ENCODE measurements around the gene RAB27A.
"Not testable (repeated sequence)": the region's sequence is repeated elsewhere in the genome, so short reads cannot be mapped to it uniquely, and the experiment has no call there.

Gene RAB27A

GRCh38 chr15:55252201-55252600 lies 37.4 kb downstream of the RAB27A start:
- not testable (repeated sequence) for DNase-seq (ENCODE audit: low read depth in 4 of 4, low spot score in 1 of 4)

- no peak for DNase-seq (ENCODE audit: low read depth in 4 of 4, low spot score in 1 of 4)
Measured at GRCh38 chr15:55250941-55251340, 38.7 kb downstream of the RAB27A start.

DNA sequence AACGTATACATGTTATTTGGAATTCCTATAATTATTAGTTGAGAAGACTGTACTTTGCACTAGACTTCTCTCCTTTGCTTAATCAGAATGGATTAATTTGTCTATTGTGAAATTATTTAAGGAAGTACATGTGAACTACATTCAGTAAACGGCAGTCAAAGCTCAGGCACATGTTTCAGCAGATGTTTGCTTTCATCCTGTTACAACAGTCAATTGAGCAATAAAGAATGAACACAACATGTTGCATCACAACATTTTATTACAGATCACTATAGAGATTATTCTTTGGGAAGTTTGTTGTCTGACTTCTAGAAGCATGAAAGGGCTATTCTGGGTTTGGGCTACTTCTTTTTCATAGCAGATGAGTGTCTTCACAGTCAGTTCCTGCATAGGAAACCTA lies 39.2 kb downstream of the RAB27A start:
- no peak for DNase-seq (ENCODE audit: low read depth in 4 of 4, low spot score in 1 of 4)

GRCh38 chr15:55249885-55250284 lies 39.7 kb downstream of the RAB27A start:
- not testable (repeated sequence) for DNase-seq (ENCODE audit: low read depth in 4 of 4, low spot score in 1 of 4)

DNA sequence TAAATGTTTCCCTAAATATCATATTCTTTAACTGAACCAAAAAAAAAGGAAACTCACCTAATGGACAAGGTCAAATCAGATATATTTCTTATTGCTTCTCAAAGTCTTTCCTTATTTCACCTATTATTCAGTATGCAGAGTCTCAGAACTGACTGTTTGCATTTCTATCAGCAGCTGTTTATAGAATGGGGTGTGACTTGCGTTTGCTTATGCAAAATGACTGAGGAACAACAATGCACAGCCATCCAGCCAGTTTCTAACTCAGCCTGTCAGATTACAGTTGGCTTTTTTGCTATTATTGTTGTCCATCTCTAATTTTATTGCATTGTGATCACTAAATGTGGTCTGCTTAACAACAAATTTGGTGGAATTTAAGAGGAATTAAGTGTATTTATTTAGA lies 40.7 kb downstream of the RAB27A start:
- DNase-seq (ENCODE audit: low read depth in 4 of 4, low spot score in 1 of 4): no peak

DNA sequence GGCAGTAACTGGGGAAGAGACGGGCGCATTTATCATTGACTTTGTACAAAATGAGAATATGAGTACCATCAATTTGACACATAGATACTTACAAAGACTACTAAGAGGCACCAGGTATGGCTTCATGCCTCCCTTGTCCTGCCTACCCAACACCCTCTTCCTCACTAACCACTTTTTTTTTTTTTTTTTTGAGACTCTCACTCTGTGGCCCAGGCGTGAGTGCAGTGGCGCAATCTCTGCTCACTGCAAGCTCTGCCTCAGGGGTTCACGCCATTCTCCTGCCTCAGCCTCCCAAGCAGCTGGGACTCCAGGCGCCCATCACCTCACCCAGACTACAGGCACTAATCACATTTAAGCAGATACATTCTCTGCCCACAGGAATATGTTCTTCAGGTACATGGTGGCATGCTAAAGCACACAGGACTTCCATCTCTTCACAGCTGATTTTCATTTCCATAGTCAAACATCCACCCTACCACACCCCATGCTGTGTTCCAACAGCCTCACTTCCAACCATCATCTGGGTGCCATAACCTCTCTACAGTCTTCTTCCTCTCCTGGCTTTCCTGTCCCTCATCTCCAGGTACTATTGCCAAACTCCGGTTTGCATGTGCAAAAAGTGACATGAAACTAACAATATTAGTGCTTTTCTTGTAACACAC lies 41.7 kb downstream of the RAB27A start:
- DNase-seq (ENCODE audit: low read depth in 4 of 4, low spot score in 1 of 4): no peak

- no peak for DNase-seq (ENCODE audit: low read depth in 4 of 4, low spot score in 1 of 4)
Measured at GRCh38 chr15:55247311-55247710, 42.3 kb downstream of the RAB27A start.

GRCh38 chr15:55246567-55246966 lies 43.0 kb downstream of the RAB27A start:
- no peak for DNase-seq (ENCODE audit: low read depth in 4 of 4, low spot score in 1 of 4)

- DNase-seq (ENCODE audit: low read depth in 4 of 4, low spot score in 1 of 4): no peak
Measured at GRCh38 chr15:55245059-55245458, 44.6 kb downstream of the RAB27A start.

- DNase-seq (ENCODE audit: low read depth in 4 of 4, low spot score in 1 of 4): no peak
Measured at GRCh38 chr15:55241891-55242290, 47.7 kb downstream of the RAB27A start.

DNA sequence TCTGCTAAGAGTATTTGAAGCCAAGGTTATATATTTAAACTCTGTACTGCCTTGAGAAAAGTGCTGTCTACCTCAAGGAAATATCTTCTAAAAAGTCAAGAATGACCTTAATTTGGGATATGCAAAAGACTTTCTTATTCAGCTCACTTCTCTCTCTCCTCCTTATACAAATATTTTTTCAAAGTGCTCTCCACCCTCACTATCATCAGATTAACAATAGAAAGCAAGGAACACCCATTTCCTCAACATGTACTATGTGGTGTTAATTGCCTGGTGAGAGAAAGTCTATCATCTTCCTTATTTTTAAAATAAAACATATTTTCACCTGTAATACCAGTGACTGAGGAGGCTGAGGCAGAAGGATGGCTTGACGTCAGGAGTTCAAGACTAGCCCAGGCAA lies 48.4 kb downstream of the RAB27A start:
- no peak for DNase-seq (ENCODE audit: low read depth in 4 of 4, low spot score in 1 of 4)

DNA sequence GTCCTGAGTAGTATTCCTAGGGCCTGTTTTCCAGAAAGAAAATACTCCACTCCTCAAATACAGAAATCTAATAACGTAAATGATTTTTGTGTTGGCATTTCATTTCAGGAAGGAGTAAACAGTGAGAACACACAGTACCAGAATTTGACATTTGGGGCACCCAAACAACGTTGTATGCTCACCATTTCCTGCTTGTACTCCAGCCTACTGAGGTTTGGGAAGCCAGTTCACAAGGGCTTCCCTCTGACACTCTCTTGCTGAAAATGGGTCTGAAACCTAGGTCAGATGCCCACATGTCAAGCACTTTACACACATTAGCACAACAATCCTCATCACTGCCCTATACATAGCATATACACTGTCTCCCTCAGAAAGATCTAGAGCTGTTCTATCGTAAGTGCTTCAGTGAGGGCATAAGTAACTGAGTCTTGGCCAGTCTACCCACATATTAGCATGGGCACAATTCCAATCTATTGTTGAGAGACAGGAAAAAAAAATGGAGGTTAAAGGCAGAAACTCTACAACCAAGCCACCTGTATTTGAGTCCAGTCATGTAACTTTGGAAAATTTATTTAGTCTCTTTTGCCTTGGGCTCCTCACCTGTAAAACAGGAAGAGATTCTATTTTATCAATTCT lies 49.4 kb downstream of the RAB27A start:
- DNase-seq (ENCODE audit: low read depth in 4 of 4, low spot score in 1 of 4): no peak

- DNase-seq (ENCODE audit: low read depth in 4 of 4, low spot score in 1 of 4): no peak
Measured at GRCh38 chr15:55239440-55240124, 50.0 kb downstream of the RAB27A start.

- no peak for DNase-seq (ENCODE audit: low read depth in 4 of 4, low spot score in 1 of 4)
Measured at GRCh38 chr15:55238877-55239276, 50.7 kb downstream of the RAB27A start.

GRCh38 chr15:55237219-55238130 lies 52.1 kb downstream of the RAB27A start:
- DNase-seq (ENCODE audit: low read depth in 4 of 4, low spot score in 1 of 4): no peak

- no peak for DNase-seq (ENCODE audit: low read depth in 4 of 4, low spot score in 1 of 4)
Measured at GRCh38 chr15:55235546-55236036, 54.0 kb downstream of the RAB27A start.

- no peak for DNase-seq (ENCODE audit: low read depth in 4 of 4, low spot score in 1 of 4)
Measured at GRCh38 chr15:55234800-55235104, 54.9 kb downstream of the RAB27A start.

DNA sequence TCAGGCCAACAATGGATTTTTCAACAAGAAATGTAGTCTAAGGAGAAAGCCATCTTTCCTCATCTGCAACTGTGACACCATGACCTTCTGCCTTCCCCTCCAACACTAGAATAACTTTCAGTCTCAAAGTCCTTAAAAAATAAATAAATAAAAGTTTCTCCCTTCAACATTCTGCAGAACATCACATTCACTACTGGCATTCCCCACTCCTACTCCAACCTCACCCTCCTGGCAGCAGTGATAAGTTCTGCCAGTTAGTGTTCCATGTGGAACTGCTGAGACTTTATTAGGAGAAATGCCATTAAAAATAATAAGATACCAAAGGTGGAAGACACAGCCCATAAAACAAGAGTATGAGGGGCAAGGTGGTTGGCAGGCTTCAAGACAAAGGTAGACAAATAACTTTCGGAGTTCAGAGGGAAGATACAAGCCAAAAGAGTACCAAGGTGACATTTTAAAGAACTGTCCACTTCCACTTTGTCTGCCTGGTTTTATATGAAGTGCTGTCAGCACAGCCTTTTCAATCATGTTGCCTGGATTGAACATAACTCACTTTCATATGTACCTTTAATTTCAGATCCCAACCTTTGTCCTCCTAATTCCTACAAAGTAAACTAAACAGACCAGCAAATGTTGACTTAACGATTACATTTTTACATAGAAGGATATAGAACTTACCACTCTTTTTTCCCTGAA lies 55.4 kb downstream of the RAB27A start:
- DNase-seq (ENCODE audit: low read depth in 4 of 4, low spot score in 1 of 4): no peak

GRCh38 chr15:55231455-55231854 lies 58.2 kb downstream of the RAB27A start:
- DNase-seq (ENCODE audit: low read depth in 4 of 4, low spot score in 1 of 4): no peak

- DNase-seq (ENCODE audit: low read depth in 4 of 4, low spot score in 1 of 4): no peak
Measured at GRCh38 chr15:55230953-55231352, 58.7 kb downstream of the RAB27A start.
